Gastroesophageal sphincter (tissue), 4 donors: ENCODE measurements around the gene MRGPRX3. TPM values are rescaled to one million over a fixed set of nuclear protein-coding genes. Genes with fewer than 3 reads are reported as not detected.

ENCODE experiments used
- ATAC-seq: fragments of 150-250 bp; one replicate; pipeline ENCODE4 v1.9.1; 2016; ENCODE audit warnings: mild to moderate bottlenecking, moderate library complexity
- H3K27ac ChIP-seq, 4 donors: fragments of 200-600 bp; sonication (generic) in 3 of 4; 1 replicate in 3 of 4; 2 replicates in 1 of 4; pipeline ENCODE4 v1.5.1; 2016 to 2019
- H3K27me3 ChIP-seq: fragments of 200-600 bp; sonication (generic); one replicate; pipeline ENCODE4 v1.5.1; 2019
- H3K36me3 ChIP-seq, 2 donors: fragments of 200-600 bp; sonication (generic); one replicate each; pipeline ENCODE4 v1.5.1; 2019; ENCODE audit warnings: control low read depth in 1 of 2
- H3K4me1 ChIP-seq, 3 donors: fragments of 200-600 bp; sonication (generic); 1 replicate in 2 of 3; 2 replicates in 1 of 3; pipeline ENCODE4 v1.5.1; 2016 to 2019; ENCODE audit warnings: control low read depth in 2 of 3
- H3K4me3 ChIP-seq, 2 donors: fragments of 200-600 bp; sonication (generic); one replicate each; pipeline ENCODE4 v1.5.1; 2019; ENCODE audit warnings: mild to moderate bottlenecking in 1 of 2, moderate library complexity in 1 of 2
- H3K9me3 ChIP-seq, 3 donors: fragments of 200-600 bp; sonication (generic); one replicate each; pipeline ENCODE4 v1.5.1; 2017 to 2019; ENCODE audit warnings: control low read depth in 2 of 3
- CTCF ChIP-seq, 4 experiments: fragments of 200-600 bp in 2 of 4; fragments of 450-650 bp in 2 of 4; sonication (generic) in 1 of 4; IDR thresholded peaks; one replicate each; pipeline ENCODE4 v1.5.1; 2017 to 2019; ENCODE audit warnings: antibody characterized with exemption in 4 of 4, mild to moderate bottlenecking in 2 of 4, moderate library complexity in 2 of 4
- EP300 ChIP-seq: sonication (generic); formaldehyde crosslinking; IDR thresholded peaks from one replicate; pipeline ENCODE4 v1.6.1; 2017; ENCODE audit warnings: antibody characterized with exemption, mild to moderate bottlenecking
- POLR2A ChIP-seq, 2 donors: fragments of 450-650 bp; IDR thresholded peaks; one replicate each; pipeline ENCODE4 v1.6.1; 2017; ENCODE audit warnings: antibody characterized with exemption in 2 of 2, mild to moderate bottlenecking in 2 of 2, moderate library complexity in 1 of 2
- POLR2AphosphoS5 ChIP-seq: sonication (generic); formaldehyde crosslinking; IDR thresholded peaks from one replicate; pipeline ENCODE4 v1.6.1; 2017; ENCODE audit warnings: antibody characterized with exemption
- WGBS, 2 donors: methylation state at CpG; one replicate each; pipeline ENCODE4 v1.1.5; 2018; ENCODE audit warnings: low coverage in 1 of 2; 5-methylcytosine and 5-hydroxymethylcytosine counted together
- total RNA-seq, 4 donors: library from RNA; depleted of rRNA; stranded (reverse); fragments of >200 nt; gene quantifications; one replicate each; pipeline ENCODE4 v1.1.0, GENCODE V29; 2016

The MRGPRX3 gene
- total RNA-seq, 4 donors from 2014 or later: 0.31 TPM; not detected in 3

- H3K27ac ChIP-seq: no peak overlapping the region
- H3K36me3 ChIP-seq: no peaks in the 10 kb centered on the region
- H3K4me3 ChIP-seq: no peak overlapping the region
- 83 to 90% methylated on average over 3 of the region's 3 CpGs for WGBS, 2 donors
- H3K4me1 ChIP-seq: no peaks in the 10 kb centered on the region
- TF ChIP-seq CTCF (IDR thresholded peaks at IDR 0.05) (no peak), POLR2AphosphoS5 (no peak), EP300 (no peak)
- peaks cover 19% of the 10 kb centered on the region for H3K27me3 ChIP-seq
- no peaks in the 10 kb centered on the region for H3K9me3 ChIP-seq
- no peak for ATAC-seq
These were observed 19.2 kb downstream of the MRGPRX3 start for GRCh38 chr11:18151581-18151980.

GRCh38 chr11:18168372-18168771 lies 36.0 kb downstream of the MRGPRX3 start:
- ATAC-seq: no peak
- Histone ChIP-seq H3K27ac (no peak overlapping the region), H3K9me3 (peaks cover 0 to 6% (median 0%) of the 10 kb centered on the region in 3 donors), H3K36me3 (no peaks in the 10 kb centered on the region), H3K4me3 (no peak overlapping the region), H3K27me3 (peaks cover 3% of the 10 kb centered on the region), H3K4me1 (no peaks in the 10 kb centered on the region)
- TF ChIP-seq POLR2AphosphoS5: no peak
- TF ChIP-seq EP300: no peak
- no peak for TF ChIP-seq POLR2A (IDR thresholded peaks at IDR 0.05)
- TF ChIP-seq CTCF (IDR thresholded peaks at IDR 0.05): no peak
- WGBS, 2 donors: 18 to 33% methylated on average over 1 of the region's 1 CpG

GRCh38 chr11:18171377-18172000 lies 39.1 kb downstream of the MRGPRX3 start:
- no peak for TF ChIP-seq POLR2AphosphoS5
- no peak for TF ChIP-seq CTCF (IDR thresholded peaks at IDR 0.05)
- TF ChIP-seq POLR2A (IDR thresholded peaks at IDR 0.05): no peak
- no peak for TF ChIP-seq EP300
- 49 to 53% methylated on average over 4 of the region's 4 CpGs for WGBS, 2 donors
- Histone ChIP-seq H3K36me3 (no peaks in the 10 kb centered on the region), H3K27ac (no peak overlapping the region), H3K4me3 (no peak overlapping the region), H3K4me1 (no peaks in the 10 kb centered on the region), H3K9me3 (peaks cover 0 to 5% (median 0%) of the 10 kb centered on the region in 3 donors), H3K27me3 (peaks cover 3% of the 10 kb centered on the region)
- ATAC-seq: no peak

- Histone ChIP-seq H3K4me3 (no peak within 1 kb of the TSS), H3K27me3 (peaks cover 4% of the 10 kb centered on the region), H3K36me3 (no peaks in the 10 kb centered on the region), H3K9me3 (no peaks in the 10 kb centered on the region), H3K4me1 (no peaks in the 10 kb centered on the region), H3K27ac (no peak within 1 kb of the TSS)
- TF ChIP-seq POLR2A (IDR thresholded peaks at IDR 0.05) (no peak), CTCF (IDR thresholded peaks at IDR 0.05) (no peak), EP300 (no peak), POLR2AphosphoS5 (no peak)
- WGBS, 2 donors: 59 to 64% methylated on average over 3 of the region's 3 CpGs
- ATAC-seq: no peak
These were observed 40.3 kb downstream of the MRGPRX3 start, which contains the start of gene MRGPRX4 for GRCh38 chr11:18172666-18173065. Gene MRGPRX4, plus strand, starts transcription at chr11:18172837. Its CDS starts 420 bp downstream, at chr11:18173257.

- H3K4me1 ChIP-seq: no peaks in the 10 kb centered on the region
- H3K27ac ChIP-seq: no peak overlapping the region
- ATAC-seq: no peak
- peaks cover 11% of the 10 kb centered on the region for H3K27me3 ChIP-seq
- H3K9me3 ChIP-seq: no peaks in the 10 kb centered on the region
- no peak for TF ChIP-seq EP300
- TF ChIP-seq POLR2A (IDR thresholded peaks at IDR 0.05): no peak
- TF ChIP-seq POLR2AphosphoS5: no peak
- TF ChIP-seq CTCF (IDR thresholded peaks at IDR 0.05): no peak
- no peaks in the 10 kb centered on the region for H3K36me3 ChIP-seq
- no peak overlapping the region for H3K4me3 ChIP-seq
- WGBS, 2 donors: 79 to 82% methylated on average over 18 to 25 of the region's 28 CpGs
These were observed 41.0 kb downstream of the MRGPRX3 start for GRCh38 chr11:18173225-18173866.
